ENCODE data around the gene SMG9.

GRCh38 chr19:43743059-43743458, 11.7 kb downstream of the SMG9 start:
- TF ChIP-seq, protein P1, sequence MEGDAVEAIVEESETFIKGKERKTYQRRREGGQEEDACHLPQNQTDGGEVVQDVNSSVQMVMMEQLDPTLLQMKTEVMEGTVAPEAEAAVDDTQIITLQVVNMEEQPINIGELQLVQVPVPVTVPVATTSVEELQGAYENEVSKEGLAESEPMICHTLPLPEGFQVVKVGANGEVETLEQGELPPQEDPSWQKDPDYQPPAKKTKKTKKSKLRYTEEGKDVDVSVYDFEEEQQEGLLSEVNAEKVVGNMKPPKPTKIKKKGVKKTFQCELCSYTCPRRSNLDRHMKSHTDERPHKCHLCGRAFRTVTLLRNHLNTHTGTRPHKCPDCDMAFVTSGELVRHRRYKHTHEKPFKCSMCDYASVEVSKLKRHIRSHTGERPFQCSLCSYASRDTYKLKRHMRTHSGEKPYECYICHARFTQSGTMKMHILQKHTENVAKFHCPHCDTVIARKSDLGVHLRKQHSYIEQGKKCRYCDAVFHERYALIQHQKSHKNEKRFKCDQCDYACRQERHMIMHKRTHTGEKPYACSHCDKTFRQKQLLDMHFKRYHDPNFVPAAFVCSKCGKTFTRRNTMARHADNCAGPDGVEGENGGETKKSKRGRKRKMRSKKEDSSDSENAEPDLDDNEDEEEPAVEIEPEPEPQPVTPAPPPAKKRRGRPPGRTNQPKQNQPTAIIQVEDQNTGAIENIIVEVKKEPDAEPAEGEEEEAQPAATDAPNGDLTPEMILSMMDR (conservative IDR thresholded peaks at IDR 0.05; ENCODE audit: low read depth, low read length), result no peak
- no peak for TF ChIP-seq RFX5 (IDR thresholded peaks at IDR 0.05; ENCODE audit: low read depth, low read length)
